GM12873 (cell line): Measurements from ENCODE around the gene DNAL1.

Experiments used
- TF ChIP-seq, protein P1 (sequence below): IDR thresholded peaks from 2 replicates; pipeline ENCODE4 v1.5.1; 2012; ENCODE audit warnings: low read depth, mild to moderate bottlenecking, moderate library complexity, low read length, control low read depth; ENCODE audit not compliant: insufficient read depth; ENCODE audit errors: missing control alignments

Gene DNAL1

DNA sequence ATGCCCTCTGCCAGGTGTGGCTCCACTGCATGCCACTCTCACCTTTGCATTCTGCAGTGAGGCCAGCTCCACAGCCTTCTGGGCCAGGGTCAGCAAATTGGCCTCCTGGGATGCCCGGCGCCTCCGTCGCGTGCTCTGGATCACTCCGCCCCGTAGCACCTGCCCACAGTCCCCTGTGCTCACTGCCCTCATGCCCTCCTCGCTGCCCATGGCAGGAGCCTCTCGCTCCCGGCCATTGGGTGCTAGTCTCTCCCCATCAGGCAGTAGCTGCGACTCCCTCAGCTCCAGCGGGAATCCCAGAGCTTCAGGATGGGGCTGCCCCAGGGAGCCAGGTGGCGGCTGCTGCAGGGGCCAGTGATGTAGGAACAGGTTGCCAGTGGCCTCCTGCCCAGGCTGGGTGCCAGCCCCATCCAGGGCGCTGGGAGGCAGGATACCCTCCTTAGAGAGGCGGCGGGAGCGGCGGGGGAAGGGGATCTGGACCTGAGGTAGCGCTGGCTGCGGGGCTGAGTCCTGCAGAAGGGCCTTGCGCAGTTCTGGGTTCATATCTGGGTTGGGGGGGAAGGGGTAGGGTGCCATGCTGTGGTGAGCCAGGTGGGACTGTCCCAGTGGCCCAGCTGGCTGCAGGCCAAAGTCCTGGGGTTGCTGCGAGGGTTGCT, 93.9 kb downstream of the DNAL1 start:
- TF ChIP-seq, protein P1, sequence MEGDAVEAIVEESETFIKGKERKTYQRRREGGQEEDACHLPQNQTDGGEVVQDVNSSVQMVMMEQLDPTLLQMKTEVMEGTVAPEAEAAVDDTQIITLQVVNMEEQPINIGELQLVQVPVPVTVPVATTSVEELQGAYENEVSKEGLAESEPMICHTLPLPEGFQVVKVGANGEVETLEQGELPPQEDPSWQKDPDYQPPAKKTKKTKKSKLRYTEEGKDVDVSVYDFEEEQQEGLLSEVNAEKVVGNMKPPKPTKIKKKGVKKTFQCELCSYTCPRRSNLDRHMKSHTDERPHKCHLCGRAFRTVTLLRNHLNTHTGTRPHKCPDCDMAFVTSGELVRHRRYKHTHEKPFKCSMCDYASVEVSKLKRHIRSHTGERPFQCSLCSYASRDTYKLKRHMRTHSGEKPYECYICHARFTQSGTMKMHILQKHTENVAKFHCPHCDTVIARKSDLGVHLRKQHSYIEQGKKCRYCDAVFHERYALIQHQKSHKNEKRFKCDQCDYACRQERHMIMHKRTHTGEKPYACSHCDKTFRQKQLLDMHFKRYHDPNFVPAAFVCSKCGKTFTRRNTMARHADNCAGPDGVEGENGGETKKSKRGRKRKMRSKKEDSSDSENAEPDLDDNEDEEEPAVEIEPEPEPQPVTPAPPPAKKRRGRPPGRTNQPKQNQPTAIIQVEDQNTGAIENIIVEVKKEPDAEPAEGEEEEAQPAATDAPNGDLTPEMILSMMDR = no peak

DNA sequence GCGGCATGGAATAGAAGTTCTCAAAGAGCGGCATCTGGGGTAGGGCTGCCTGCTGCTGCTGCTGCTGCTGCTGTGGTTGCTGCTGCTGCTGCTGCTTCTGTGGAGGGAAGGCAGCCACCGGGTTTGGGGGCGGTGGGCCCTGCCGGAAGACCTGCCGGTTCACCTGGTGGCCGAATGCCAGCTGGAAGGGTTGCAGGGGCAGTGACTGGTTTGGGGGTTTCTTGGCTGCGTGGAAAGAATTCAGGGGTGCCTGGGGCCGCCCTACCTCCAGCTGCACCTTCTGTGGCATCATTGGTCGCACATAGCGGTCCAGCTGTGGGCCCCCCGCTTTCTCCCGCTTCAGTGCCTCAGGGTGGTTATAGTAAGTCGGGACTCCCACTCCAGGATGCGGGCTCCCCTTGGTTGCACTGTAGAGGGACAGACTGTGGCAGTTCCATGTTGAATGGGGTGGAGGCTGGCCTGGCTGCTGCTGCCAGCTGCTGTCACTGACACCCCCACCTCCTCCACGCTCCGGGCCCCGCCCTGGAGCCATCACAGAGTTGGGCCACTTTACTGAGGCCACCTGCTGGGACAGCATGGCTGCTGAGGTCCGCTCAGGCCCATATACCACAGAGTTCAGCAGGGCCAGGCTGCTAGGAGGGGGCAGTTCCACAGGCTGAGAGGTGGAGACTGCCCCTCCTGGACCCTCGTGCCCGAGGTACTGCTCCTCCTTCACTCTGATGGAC, 94.5 kb downstream of the DNAL1 start:
- TF ChIP-seq, protein P1 = no peak

DNA sequence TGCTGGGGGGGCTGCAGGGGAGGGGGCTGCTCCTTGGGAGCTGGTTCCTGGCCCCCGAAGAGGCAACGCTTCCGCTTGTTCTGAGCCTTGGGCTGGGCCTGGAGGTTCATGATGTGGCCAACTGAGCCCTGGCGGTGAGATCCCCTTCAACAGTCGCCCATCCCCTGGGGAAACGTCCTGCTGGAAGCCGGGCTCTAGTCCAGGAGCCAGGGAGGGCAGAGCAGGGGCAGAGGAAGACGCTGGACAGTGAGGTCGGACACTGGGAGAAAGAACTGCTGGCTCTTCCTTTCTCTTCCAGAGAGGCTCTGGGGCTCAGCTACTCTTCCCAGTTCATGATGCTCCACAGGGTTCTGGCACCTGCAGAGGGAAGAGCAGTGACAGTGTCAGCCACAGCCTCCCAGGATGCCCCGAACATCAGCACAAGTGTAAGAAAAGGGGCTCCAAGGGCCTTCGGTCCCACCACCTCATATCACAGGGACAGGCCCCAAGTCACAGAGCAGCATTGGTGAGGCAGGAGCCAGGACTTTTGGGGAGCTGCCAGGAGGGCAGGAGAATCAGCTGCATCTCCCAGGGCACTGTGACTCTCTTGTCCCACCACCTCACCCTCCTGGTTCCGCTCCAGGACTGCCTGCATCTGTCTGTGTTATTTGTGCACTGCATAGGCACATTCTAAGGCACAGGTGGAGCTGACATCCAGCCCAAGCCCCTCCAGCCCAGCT, 95.3 kb downstream of the DNAL1 start:
- TF ChIP-seq, protein P1 = no peak

DNA sequence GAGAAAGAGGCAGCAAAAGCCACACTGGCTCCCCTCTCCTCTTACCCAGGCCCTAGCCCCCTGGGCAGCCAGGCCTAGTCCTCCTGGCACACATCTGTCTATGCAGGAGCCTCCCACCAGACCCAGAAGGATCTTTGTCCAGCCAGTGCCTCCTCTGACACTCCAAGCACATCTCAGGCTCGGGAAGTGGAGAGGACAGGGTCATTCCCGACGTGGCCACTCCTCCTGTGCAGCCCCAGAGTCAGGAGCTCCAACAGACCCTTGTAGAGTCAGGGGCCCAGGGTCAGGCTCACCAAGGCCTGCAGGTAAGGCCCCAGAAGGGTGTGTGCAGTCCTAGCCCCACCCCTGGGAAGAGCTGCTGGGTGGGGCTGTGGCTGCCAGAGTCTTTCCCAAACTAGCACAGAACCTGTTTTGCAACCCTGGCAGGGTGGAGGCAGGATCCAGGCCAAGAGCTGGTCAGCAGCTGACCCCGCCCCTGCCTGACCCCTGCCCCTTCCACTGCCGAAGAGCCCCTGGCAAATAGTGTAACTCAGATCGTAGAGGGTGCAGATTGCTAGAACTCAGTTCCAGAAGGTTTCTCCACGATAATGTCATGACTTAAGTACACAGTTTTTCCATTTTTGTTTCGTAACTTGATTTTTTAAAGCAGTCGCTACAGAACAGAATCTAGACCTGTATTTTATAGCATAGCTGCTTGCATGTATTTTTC, 96.0 kb downstream of the DNAL1 start:
- TF ChIP-seq, protein P1 = no peak

DNA sequence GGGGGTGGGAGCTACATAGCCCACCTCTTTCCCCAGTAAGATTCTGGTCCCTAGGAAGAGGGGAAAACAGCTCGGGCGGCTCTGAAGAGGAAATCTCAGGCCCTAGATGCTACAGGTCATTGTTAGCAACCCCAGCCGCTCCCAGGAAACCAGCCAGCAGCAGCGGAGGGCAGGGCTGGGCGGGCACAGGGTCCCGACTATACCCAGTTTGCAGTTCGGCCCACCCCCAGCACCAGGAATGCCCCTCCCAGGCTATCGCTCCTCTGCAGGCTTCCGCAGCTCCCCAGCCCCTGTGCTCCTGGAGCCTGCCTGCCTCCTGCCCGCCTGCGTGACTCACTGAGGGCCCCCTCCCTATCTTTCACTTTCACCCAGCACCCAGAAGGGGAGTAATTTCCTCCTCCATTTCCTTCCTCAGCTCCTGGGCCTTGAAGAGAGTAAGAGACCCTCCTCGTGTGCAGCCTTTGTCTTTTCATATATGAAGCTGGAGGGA, 96.6 kb downstream of the DNAL1 start:
- TF ChIP-seq, protein P1 = no peak

DNA sequence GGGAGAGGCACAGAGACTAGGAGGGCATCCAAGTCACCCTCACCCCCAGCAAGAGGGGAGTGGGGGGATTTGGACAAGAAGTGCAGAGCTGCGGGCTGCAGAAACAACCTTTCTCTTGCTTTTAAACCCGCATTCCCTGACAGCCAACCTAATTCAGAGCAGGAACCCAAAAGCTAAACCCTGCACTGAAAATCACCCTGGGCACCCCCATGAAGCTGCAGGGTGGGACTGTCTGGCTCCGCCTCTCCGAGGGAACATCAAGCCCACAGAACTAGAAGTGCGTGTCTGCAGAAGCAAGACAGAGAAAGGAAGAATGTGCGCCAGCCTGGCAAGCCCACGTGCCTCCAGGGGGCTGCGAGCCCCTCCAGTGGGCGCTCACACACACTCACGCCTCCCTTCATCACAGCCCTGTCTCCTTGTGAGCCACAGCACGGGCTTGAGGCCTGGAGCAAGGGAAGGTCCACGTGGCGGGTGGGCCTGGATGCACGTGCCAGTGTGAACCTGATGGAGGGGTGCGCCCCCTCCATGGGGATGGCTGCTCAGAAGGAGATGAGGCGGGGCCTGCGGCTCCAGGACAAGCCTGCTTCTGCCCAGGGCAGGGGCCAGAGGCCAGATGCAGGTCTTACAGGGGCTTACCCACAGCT, 97.2 kb downstream of the DNAL1 start:
- TF ChIP-seq, protein P1 = no peak
